Fibroblast of mammary gland (primary cell): ENCODE data around the gene PXYLP1.
A peak's percentile ranks its signal among the peaks of the same experiment; 100 is the strongest.

Experiments used
- DNase-seq: peaks from one replicate; pipeline ENCODE4 v3.0.0-alpha.2; 2010; ENCODE audit warnings: low read depth
- H3K4me3 ChIP-seq: 2 replicates; pipeline ENCODE4 v1.5.1; 2011; ENCODE audit warnings: low read depth, mild to moderate bottlenecking, low read length, moderate library complexity; ENCODE audit not compliant: control insufficient read depth
- CTCF ChIP-seq: conservative IDR thresholded peaks from 2 replicates; pipeline ENCODE4 v1.5.1; 2011; ENCODE audit warnings: low read depth, low read length, inconsistent platforms; ENCODE audit not compliant: control insufficient read depth, insufficient read depth

Gene PXYLP1

DNA sequence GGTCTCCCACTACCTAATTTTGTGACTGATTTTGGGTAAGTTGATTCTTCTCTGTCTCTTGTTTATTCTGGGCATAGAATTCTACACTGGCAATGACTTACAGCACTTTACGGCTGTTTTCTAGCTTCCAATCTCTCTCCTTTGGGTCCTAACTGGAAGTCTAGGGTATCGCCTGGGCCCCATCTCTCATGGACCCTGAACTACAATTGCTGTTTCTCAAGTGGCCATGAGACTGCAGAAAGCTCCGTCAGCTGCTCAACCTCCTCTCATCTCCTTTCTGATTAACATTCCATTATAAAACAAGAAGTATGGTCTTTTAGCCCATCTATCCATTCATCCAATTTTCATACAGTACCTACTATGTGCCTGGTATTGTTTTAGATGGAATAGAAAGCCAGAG lies 4.4 kb upstream of the PXYLP1 start:
- H3K4me3 ChIP-seq = no peak overlapping the region
- DNase-seq = no peak
- no peak for TF ChIP-seq CTCF

GRCh38 chr3:141227752-141228151 lies 3.9 kb upstream of the PXYLP1 start:
- peak; percentile 80 for DNase-seq
- H3K4me3 ChIP-seq = no peak overlapping the region
- no peak for TF ChIP-seq CTCF

GRCh38 chr3:141228395-141228794 lies 3.2 kb upstream of the PXYLP1 start:
- no peak for TF ChIP-seq CTCF

DNA sequence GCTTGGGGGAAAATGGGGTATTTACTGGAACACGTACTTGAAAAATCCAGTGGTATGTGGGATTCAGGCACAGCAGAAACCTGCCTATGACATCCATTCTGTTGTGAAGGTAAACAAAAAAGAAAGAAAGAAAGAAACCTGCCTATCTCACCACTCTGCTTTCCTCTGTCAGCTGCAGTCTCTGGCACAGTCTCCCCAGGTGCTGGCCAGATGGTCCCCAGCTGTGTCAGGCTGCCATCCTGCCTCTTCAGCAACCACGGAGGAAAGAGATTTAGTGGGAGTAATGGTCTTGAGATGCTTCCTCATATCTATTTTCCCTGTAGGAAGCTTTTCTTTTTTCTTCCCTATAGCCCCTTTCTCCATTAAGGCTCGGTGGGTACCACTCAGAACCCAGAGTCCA lies 2.5 kb upstream of the PXYLP1 start:
- no peak for DNase-seq

More at GRCh38 chr3:141228395-141228794, 3.2 kb upstream of the PXYLP1 start:
- H3K4me3 ChIP-seq = no peak overlapping the region
- no peak for DNase-seq

DNA sequence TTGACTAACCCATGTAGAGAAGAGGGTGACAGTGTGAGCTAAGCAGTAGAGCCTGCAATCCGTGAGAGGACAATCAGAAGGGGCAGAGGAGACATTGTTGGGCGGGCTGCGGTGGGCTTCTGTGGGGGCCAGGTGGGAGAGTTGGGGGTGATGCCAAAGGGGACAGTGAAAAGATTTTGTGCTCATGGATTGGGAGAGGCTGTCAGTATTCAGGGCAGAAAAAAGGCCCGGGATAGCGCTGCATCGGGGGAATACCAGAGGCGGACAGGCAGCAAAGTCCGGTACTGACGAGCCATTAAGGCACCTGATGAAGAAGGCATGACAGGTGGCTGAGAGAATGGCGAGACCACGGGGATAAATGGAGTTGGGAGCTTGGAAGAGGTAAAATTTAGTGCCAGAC lies 1.3 kb upstream of the PXYLP1 start:
- TF ChIP-seq CTCF = no peak
- DNase-seq = no peak
- H3K4me3 ChIP-seq = no peak overlapping the region

More for the DNA sequence above, 2.5 kb upstream of the PXYLP1 start:
- no peak for TF ChIP-seq CTCF
- no peak overlapping the region for H3K4me3 ChIP-seq

DNA sequence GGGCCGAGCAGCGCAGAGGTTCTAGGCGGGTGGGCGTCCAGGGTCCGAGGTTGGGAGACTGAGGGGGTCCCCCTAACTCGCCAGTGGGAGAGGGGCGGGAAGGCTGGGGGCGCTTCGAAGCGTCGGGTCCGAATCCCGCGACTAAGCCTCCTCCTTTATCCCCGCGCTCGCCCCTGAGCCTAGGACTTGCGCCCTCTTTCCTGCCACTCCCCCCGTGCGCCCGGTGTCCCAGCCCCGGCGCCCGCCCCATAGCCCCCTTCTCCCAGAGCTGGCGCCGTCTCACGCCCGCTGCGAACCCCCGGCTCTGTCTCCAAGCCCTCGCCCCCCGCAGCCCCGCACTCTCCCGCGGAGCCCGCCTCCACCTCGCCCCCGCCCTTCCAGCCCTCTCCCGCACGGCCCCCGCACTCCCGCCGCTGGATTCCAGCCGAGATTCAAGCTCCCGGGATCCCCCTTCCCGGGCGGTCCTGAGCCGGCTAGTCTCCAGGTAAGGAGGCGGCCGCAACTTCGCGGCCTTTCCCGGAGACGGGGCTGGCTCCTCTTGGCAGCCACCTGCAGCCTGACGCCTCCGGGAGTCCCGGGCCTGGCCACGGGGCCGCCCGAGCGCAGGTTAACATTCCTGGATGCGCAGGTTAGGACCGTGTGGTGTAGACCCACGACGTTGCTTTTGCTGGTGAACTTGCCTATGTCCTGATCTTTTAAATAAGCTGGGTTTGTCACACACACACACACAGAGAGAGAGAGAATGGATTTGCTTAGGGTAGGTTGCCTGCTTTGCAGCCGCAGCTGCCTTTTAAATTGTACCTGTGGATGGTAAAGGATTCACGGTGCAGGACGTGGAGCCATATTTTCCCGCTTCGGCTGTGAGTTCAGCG lies 563 bp downstream of the PXYLP1 start:
- H3K4me3 ChIP-seq = peak overlapping the region; percentile 59
- no peak for DNase-seq
- TF ChIP-seq CTCF = no peak
